ENCODE data around the gene TSPAN7.
A peak's percentile ranks its signal among the peaks of the same experiment; 100 is the strongest.

The TSPAN7 gene

GRCh38 chrX:38692961-38693360, 131.6 kb downstream of the TSPAN7 start:
- DNase-seq (ENCODE audit: low spot score), result no peak

- DNase-seq (ENCODE audit: low spot score), result no peak
These were observed 133.1 kb downstream of the TSPAN7 start for GRCh38 chrX:38694394-38694793.

GRCh38 chrX:38697461-38697860, 136.1 kb downstream of the TSPAN7 start:
- DNase-seq (ENCODE audit: low spot score), result no peak

GRCh38 chrX:38699121-38699520, 137.8 kb downstream of the TSPAN7 start:
- no peak for DNase-seq (ENCODE audit: low spot score)

GRCh38 chrX:38699696-38700095, 138.4 kb downstream of the TSPAN7 start:
- no peak for DNase-seq (ENCODE audit: low spot score)

- DNase-seq (ENCODE audit: low spot score), result no peak
These were observed 139.7 kb downstream of the TSPAN7 start for GRCh38 chrX:38701073-38701472.

GRCh38 chrX:38704146-38704882, 143.0 kb downstream of the TSPAN7 start:
- no peak for DNase-seq (ENCODE audit: low spot score)

- peak; percentile 42 for DNase-seq (ENCODE audit: low spot score)
These were observed 156.5 kb downstream of the TSPAN7 start for GRCh38 chrX:38717871-38718270.

GRCh38 chrX:38718311-38718710, 157.0 kb downstream of the TSPAN7 start:
- DNase-seq (ENCODE audit: low spot score), result no peak

GRCh38 chrX:38726612-38727011, 165.3 kb downstream of the TSPAN7 start:
- no peak for DNase-seq (ENCODE audit: low spot score)

- no peak for DNase-seq (ENCODE audit: low spot score)
These were observed 166.3 kb downstream of the TSPAN7 start for GRCh38 chrX:38727668-38728067.

GRCh38 chrX:38732866-38733265, 171.5 kb downstream of the TSPAN7 start:
- no peak for DNase-seq (ENCODE audit: low spot score)

All from hematopoietic multipotent progenitor cell treated with erythropoietin and hydrocortisone succinate and interleukin-3 and kit ligand, for 15 days (in vitro differentiated cells).